ENCODE measurements around the gene EXTL2. TPM values are rescaled to one million over a fixed set of nuclear protein-coding genes. Genes with fewer than 3 reads are reported as not detected.

Gene EXTL2, protein sequence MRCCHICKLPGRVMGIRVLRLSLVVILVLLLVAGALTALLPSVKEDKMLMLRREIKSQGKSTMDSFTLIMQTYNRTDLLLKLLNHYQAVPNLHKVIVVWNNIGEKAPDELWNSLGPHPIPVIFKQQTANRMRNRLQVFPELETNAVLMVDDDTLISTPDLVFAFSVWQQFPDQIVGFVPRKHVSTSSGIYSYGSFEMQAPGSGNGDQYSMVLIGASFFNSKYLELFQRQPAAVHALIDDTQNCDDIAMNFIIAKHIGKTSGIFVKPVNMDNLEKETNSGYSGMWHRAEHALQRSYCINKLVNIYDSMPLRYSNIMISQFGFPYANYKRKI
- 8.4 TPM for total RNA-seq

- DNase-seq (ENCODE audit: low spot score in 2 of 2), result peak; percentile 45 to 93
- intact Hi-C loops (cut with DNase I), result loop anchor here (2.0 to 10.0 kb wide), 7 partner anchors 340 to 1050 kb away; partner anchors contain the start of genes CDC14A, DBT, RTCA and S1PR1
- Histone ChIP-seq H3K4me1 (peaks cover 0 to 13% of the 10 kb centered on the region in 2 donors), H3K27me3 (no peaks in the 10 kb centered on the region), H3K36me3 (peaks cover 0 to 7% of the 10 kb centered on the region in 2 donors), H3K4me3 (peak within 1 kb of the TSS; percentile 77 to 79), H3K9me3 (no peaks in the 10 kb centered on the region), H3K27ac (peak within 1 kb of the TSS; percentile 96 to 97)
- no peak for TF ChIP-seq CTCF (IDR thresholded peaks at IDR 0.05)
Observed at GRCh38 chr1:100894603-100895539, at the start of gene EXTL2. Gene EXTL2, minus strand, starts transcription at chr1:100894842. Its CDS starts 6,085 bp downstream, at chr1:100888757.

- H3K4me1 ChIP-seq, result no peaks in the 10 kb centered on the region
- H3K4me3 ChIP-seq, result no peak overlapping the region
- no peak for TF ChIP-seq CTCF (IDR thresholded peaks at IDR 0.05)
- no peak overlapping the region for H3K27ac ChIP-seq
- intact Hi-C loops (cut with DNase I), result no loop called here
- peaks cover 0 to 18% of the 10 kb centered on the region in 2 donors for H3K36me3 ChIP-seq
- no peaks in the 10 kb centered on the region for H3K9me3 ChIP-seq
- no peaks in the 10 kb centered on the region for H3K27me3 ChIP-seq
- DNase-seq (ENCODE audit: low spot score in 2 of 2), result no peak
Observed at GRCh38 chr1:100943533-100943932, 48.9 kb upstream of the EXTL2 start.

DNA sequence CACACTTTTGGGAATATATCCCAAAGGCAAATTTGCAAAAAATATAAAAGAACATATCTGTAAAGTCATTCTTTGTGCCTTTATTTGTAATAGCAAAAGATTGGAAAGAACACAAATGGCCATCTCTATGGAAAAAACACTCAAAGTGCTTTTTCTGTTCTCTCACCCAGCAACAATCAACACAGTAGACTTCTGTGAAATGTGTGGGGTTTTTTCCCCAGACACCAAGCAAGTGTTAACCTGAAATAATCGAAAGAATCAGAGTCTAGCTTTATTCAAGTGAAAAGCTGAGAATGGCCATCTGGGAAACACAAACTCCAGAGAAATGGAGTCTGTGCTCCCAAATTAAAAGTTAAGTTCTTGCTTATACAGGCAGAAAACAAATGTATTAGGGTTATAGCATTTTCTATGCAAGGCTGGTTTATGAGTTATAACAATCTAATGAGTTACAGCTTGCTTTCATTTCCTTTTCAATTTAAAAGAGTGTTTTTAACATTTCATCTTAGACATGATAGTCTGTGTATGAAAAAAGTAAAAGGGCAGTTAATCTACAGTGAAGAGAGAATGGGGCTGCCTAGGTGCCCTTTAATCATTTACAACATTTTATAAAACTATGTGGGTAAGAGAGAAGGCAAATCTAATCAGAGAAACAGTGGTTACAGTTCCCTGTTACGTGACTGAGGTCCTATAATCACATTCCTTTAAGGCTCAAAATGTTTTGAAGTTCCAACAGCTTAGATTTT is 47.8 kb upstream of the EXTL2 start:
- H3K27ac ChIP-seq, result no peak overlapping the region
- intact Hi-C loops (cut with DNase I), result no loop called here
- no peaks in the 10 kb centered on the region for H3K27me3 ChIP-seq
- DNase-seq (ENCODE audit: low spot score in 2 of 2), result no peak
- H3K36me3 ChIP-seq, result peaks cover 0 to 28% of the 10 kb centered on the region in 2 donors
- no peaks in the 10 kb centered on the region for H3K9me3 ChIP-seq
- H3K4me1 ChIP-seq, result no peaks in the 10 kb centered on the region
- no peak for TF ChIP-seq CTCF (IDR thresholded peaks at IDR 0.05)
- H3K4me3 ChIP-seq, result no peak overlapping the region

GRCh38 chr1:100941580-100942216 is 47.1 kb upstream of the EXTL2 start:
- no peak overlapping the region for H3K27ac ChIP-seq
- intact Hi-C loops (cut with DNase I), result no loop called here
- H3K27me3 ChIP-seq, result no peaks in the 10 kb centered on the region
- TF ChIP-seq CTCF (IDR thresholded peaks at IDR 0.05), result no peak
- H3K4me3 ChIP-seq, result no peak overlapping the region
- no peaks in the 10 kb centered on the region for H3K9me3 ChIP-seq
- H3K36me3 ChIP-seq, result peaks cover 0 to 28% of the 10 kb centered on the region in 2 donors
- H3K4me1 ChIP-seq, result no peaks in the 10 kb centered on the region
- DNase-seq (ENCODE audit: low spot score in 2 of 2), result no peak

DNA sequence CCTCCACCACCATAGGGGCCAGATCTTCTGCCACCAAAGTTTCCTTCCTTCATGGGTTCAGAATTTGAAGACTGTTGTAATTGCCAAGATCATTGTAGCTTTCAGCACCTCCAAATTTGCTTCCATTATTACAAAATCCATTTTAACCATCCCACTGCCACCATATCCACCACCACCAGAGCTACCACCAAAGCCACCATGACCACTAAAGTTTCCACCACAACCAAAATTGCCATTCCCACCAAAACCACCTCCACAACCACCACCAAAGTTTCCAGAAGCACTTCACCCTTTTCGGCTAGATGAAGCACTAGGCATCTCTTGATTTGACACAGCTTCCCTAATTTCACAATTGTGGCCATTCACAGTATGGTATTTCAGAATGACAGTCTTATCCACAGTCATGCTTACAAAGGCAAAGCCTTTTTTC is 46.5 kb upstream of the EXTL2 start:
- intact Hi-C loops (cut with DNase I), result no loop called here
- peaks cover 4 to 28% of the 10 kb centered on the region in 2 donors for H3K36me3 ChIP-seq
- H3K4me3 ChIP-seq, result no peak overlapping the region

More for the DNA sequence above, 46.5 kb upstream of the EXTL2 start:
- DNase-seq (ENCODE audit: low spot score in 2 of 2), result no peak
- Histone ChIP-seq H3K27ac (no peak overlapping the region), H3K4me1 (no peaks in the 10 kb centered on the region), H3K27me3 (no peaks in the 10 kb centered on the region), H3K9me3 (no peaks in the 10 kb centered on the region)
- no peak for TF ChIP-seq CTCF (IDR thresholded peaks at IDR 0.05)

Measured in ascending aorta (tissue), 2 donors.